GM12891 (cell line): ENCODE measurements around the gene GTF2H3.

Source experiments
- PAX5 ChIP-seq: IDR thresholded peaks from 2 replicates; pipeline ENCODE4 v1.6.1; 2011; ENCODE audit warnings: low read length, moderate library complexity, mild to moderate bottlenecking; ENCODE audit not compliant: insufficient read depth, severe bottlenecking
- POLR2A ChIP-seq: IDR thresholded peaks from 2 replicates; pipeline ENCODE4 v1.6.1; 2011; ENCODE audit warnings: low read depth, low read length, control low read depth
- POLR2AphosphoS5 ChIP-seq: IDR thresholded peaks from 2 replicates; pipeline ENCODE4 v1.6.1; 2011; ENCODE audit warnings: low read depth, low read length, control low read depth
- POU2F2 ChIP-seq: IDR thresholded peaks from 2 replicates; pipeline ENCODE4 v1.6.1; 2011; ENCODE audit warnings: low read depth, mild to moderate bottlenecking, control low read depth, low read length, moderate library complexity
- SPI1 ChIP-seq: IDR thresholded peaks from 2 replicates; pipeline ENCODE4 v1.6.1; 2011; ENCODE audit warnings: low read depth, low read length, control low read depth
- TAF1 ChIP-seq: IDR thresholded peaks from 2 replicates; pipeline ENCODE4 v1.6.1; 2011; ENCODE audit warnings: low read depth, low read length, control low read depth

DNA sequence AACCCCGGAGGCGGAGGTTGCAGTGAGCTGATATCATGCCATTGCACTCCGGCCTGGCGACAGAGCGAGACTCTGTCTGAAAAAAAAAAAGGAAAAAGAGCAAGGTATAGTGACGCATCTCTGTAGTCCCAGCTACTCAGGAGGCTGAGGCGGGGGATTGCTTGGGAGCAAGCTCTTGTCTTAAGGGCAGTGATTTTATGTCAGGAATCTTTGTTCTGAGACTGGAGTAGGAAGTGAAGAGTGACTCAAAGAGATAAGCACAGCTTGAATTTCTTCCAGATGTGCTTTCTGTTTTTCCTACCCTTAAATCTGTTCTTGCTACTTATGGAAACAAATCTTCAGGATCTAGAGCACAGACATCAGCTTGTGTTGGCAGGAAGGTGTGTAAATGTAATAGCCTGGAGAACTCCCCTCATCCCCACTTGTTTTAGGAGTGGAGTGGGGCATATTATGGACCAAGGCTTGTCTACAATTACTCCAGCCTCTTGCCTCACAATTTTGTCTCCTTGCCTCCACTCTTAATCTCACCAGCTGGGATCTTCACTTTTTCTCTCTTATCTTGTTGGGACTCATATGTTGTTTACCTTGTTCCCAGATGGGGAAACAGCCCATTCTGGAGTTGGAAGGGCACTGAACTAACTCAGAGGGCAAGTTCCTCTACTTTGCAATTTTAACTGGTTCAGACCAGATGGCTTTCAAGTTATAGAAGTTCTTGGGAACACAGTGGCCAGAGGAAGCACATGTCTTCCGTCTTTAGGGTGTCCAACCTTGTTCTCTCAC, 41.7 kb upstream of the GTF2H3 start:
- no peak for TF ChIP-seq POLR2A
- TF ChIP-seq PAX5 = no peak
- no peak for TF ChIP-seq POLR2AphosphoS5
- TF ChIP-seq TAF1 = no peak
- no peak for TF ChIP-seq POU2F2
- TF ChIP-seq SPI1 = no peak
